ENCODE measurements around the gene HS6ST3. TPM values are rescaled to one million over a fixed set of nuclear protein-coding genes. Genes with fewer than 3 reads are reported as not detected.

The HS6ST3 gene
- total RNA-seq, 1 donor from 2014 or later, result under 0.01 TPM

- FAIRE-seq (no peak), DNase-seq (ENCODE audit: low read depth) (no peak)
- no peaks in the 10 kb centered on the region for H3K36me3 ChIP-seq (ENCODE audit: control insufficient read depth, insufficient read depth, low read length)
- H3K27me3 ChIP-seq (ENCODE audit: control insufficient read depth, insufficient read depth, low read length), result no peaks in the 10 kb centered on the region
- no peak overlapping the region for H3K4me3 ChIP-seq (ENCODE audit: low read depth, low read length)
- no peak for TF ChIP-seq CTCF (IDR thresholded peaks at IDR 0.05; ENCODE audit: insufficient read depth, low read length, severe bottlenecking)
These were observed 383.7 kb downstream of the HS6ST3 start for GRCh38 chr13:96473526-96474180.

- H3K27me3 ChIP-seq (ENCODE audit: control insufficient read depth, insufficient read depth, low read length), result no peaks in the 10 kb centered on the region
- FAIRE-seq (no peak), DNase-seq (ENCODE audit: low read depth) (no peak)
- TF ChIP-seq CTCF (IDR thresholded peaks at IDR 0.05; ENCODE audit: insufficient read depth, low read length, severe bottlenecking), result no peak
- H3K36me3 ChIP-seq (ENCODE audit: control insufficient read depth, insufficient read depth, low read length), result no peaks in the 10 kb centered on the region
- no peak overlapping the region for H3K4me3 ChIP-seq (ENCODE audit: low read depth, low read length)
These were observed 384.3 kb downstream of the HS6ST3 start for GRCh38 chr13:96474181-96474557.

GRCh38 chr13:96475103-96475502 is 385.2 kb downstream of the HS6ST3 start:
- DNase-seq (ENCODE audit: low read depth) (no peak), FAIRE-seq (no peak)
- Histone ChIP-seq H3K27me3 (ENCODE audit: control insufficient read depth, insufficient read depth, low read length) (no peaks in the 10 kb centered on the region), H3K36me3 (ENCODE audit: control insufficient read depth, insufficient read depth, low read length) (no peaks in the 10 kb centered on the region), H3K4me3 (ENCODE audit: low read depth, low read length) (no peak overlapping the region)
- TF ChIP-seq CTCF (IDR thresholded peaks at IDR 0.05; ENCODE audit: insufficient read depth, low read length, severe bottlenecking), result no peak

GRCh38 chr13:96481482-96481881 is 391.6 kb downstream of the HS6ST3 start:
- H3K27me3 ChIP-seq (ENCODE audit: control insufficient read depth, insufficient read depth, low read length), result no peaks in the 10 kb centered on the region
- no peak for FAIRE-seq
- TF ChIP-seq CTCF (IDR thresholded peaks at IDR 0.05; ENCODE audit: insufficient read depth, low read length, severe bottlenecking), result no peak

GRCh38 chr13:96490496-96490989 is 400.6 kb downstream of the HS6ST3 start:
- H3K27me3 ChIP-seq (ENCODE audit: control insufficient read depth, insufficient read depth, low read length), result no peaks in the 10 kb centered on the region
- no peak for DNase-seq (ENCODE audit: low read depth)
- TF ChIP-seq CTCF (IDR thresholded peaks at IDR 0.05; ENCODE audit: insufficient read depth, low read length, severe bottlenecking), result no peak
- FAIRE-seq, result no peak
- no peaks in the 10 kb centered on the region for H3K36me3 ChIP-seq (ENCODE audit: control insufficient read depth, insufficient read depth, low read length)
- no peak overlapping the region for H3K4me3 ChIP-seq (ENCODE audit: low read depth, low read length)

More at GRCh38 chr13:96481482-96481881, 391.6 kb downstream of the HS6ST3 start:
- no peak for DNase-seq (ENCODE audit: low read depth)
- Histone ChIP-seq H3K4me3 (ENCODE audit: low read depth, low read length) (no peak overlapping the region), H3K36me3 (ENCODE audit: control insufficient read depth, insufficient read depth, low read length) (no peaks in the 10 kb centered on the region)

- H3K27me3 ChIP-seq (ENCODE audit: control insufficient read depth, insufficient read depth, low read length), result no peaks in the 10 kb centered on the region
- H3K36me3 ChIP-seq (ENCODE audit: control insufficient read depth, insufficient read depth, low read length), result no peaks in the 10 kb centered on the region
- no peak overlapping the region for H3K4me3 ChIP-seq (ENCODE audit: low read depth, low read length)
- FAIRE-seq, result no peak
- no peak for TF ChIP-seq CTCF (IDR thresholded peaks at IDR 0.05; ENCODE audit: insufficient read depth, low read length, severe bottlenecking)
- no peak for DNase-seq (ENCODE audit: low read depth)
These were observed 401.2 kb downstream of the HS6ST3 start for GRCh38 chr13:96491103-96491502.

Measured in bronchial epithelial cell (primary cell).